Measurements from ENCODE around the gene ATP6V1E1.

DNA sequence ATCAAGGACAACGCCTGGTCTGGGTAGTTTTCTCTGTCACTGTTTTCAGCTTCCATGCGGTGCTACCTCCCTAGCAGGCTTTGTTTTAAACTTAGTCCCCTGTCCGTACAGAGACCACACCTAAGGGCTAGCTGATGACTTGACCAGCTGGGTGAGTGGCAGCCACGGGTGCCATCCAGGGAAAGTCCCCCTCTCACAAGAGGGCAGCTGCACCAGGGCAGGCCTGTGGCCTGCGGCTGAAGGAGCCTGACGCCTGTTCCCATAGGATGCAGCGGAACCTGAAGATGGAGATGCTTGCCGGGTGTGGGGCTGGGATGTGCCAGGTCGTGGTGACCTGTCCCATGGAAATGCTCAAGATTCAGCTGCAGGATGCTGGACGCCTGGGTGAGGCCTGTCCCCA, 45.4 kb downstream of the ATP6V1E1 start:
- TF ChIP-seq, protein P1, sequence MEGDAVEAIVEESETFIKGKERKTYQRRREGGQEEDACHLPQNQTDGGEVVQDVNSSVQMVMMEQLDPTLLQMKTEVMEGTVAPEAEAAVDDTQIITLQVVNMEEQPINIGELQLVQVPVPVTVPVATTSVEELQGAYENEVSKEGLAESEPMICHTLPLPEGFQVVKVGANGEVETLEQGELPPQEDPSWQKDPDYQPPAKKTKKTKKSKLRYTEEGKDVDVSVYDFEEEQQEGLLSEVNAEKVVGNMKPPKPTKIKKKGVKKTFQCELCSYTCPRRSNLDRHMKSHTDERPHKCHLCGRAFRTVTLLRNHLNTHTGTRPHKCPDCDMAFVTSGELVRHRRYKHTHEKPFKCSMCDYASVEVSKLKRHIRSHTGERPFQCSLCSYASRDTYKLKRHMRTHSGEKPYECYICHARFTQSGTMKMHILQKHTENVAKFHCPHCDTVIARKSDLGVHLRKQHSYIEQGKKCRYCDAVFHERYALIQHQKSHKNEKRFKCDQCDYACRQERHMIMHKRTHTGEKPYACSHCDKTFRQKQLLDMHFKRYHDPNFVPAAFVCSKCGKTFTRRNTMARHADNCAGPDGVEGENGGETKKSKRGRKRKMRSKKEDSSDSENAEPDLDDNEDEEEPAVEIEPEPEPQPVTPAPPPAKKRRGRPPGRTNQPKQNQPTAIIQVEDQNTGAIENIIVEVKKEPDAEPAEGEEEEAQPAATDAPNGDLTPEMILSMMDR (IDR thresholded peaks at IDR 0.05), result no peak
- TF ChIP-seq EZH2 (IDR thresholded peaks at IDR 0.05; ENCODE audit: borderline replicate concordance, insufficient read depth, low read depth, low read length, poor library complexity, severe bottlenecking), result no peak
